ENCODE results near the gene SLC7A7.
"Not testable (repeated sequence)": the region's sequence is repeated elsewhere in the genome, so short reads cannot be mapped to it uniquely, and the experiment has no call there.

SLC7A7 gene

GRCh38 chr14:22814941-22815713 lies at the start of gene SLC7A7:
Gene SLC7A7, minus strand, starts transcription at chr14:22815435. Its CDS starts 2,037 bp downstream, at chr14:22813398.
- no peaks in the 10 kb centered on the region for H3K4me1 ChIP-seq (ENCODE audit: insufficient read depth, low read length)
- H2AFZ ChIP-seq (ENCODE audit: low read depth, low read length): no peak within 1 kb of the TSS
- no peaks in the 10 kb centered on the region for H3K9me3 ChIP-seq (ENCODE audit: low read length)
- H3K36me3 ChIP-seq (ENCODE audit: insufficient read depth, low read length): no peaks in the 10 kb centered on the region
- H3K4me3 ChIP-seq (ENCODE audit: low read length): no peak within 1 kb of the TSS
- H3K27me3 ChIP-seq (ENCODE audit: insufficient read depth, low read length): peaks cover 3% of the 10 kb centered on the region

GRCh38 chr14:22864979-22865378 lies 49.7 kb upstream of the SLC7A7 start:
- Histone ChIP-seq H3K36me3 (ENCODE audit: insufficient read depth, low read length) (no peaks in the 10 kb centered on the region), H3K4me1 (ENCODE audit: insufficient read depth, low read length) (no peaks in the 10 kb centered on the region), H2AFZ (ENCODE audit: low read depth, low read length) (no peak overlapping the region), H3K9me3 (ENCODE audit: low read length) (peaks cover 3% of the 10 kb centered on the region), H3K4me3 (ENCODE audit: low read length) (no peak overlapping the region), H3K27me3 (ENCODE audit: insufficient read depth, low read length) (no peaks in the 10 kb centered on the region)

GRCh38 chr14:22861651-22862050 lies 46.4 kb upstream of the SLC7A7 start:
- Histone ChIP-seq H3K27me3 (ENCODE audit: insufficient read depth, low read length) (no peaks in the 10 kb centered on the region), H3K4me1 (ENCODE audit: insufficient read depth, low read length) (no peaks in the 10 kb centered on the region), H2AFZ (ENCODE audit: low read depth, low read length) (no peak overlapping the region), H3K36me3 (ENCODE audit: insufficient read depth, low read length) (no peaks in the 10 kb centered on the region), H3K9me3 (ENCODE audit: low read length) (peaks cover 5% of the 10 kb centered on the region), H3K4me3 (ENCODE audit: low read length) (no peak overlapping the region)

GRCh38 chr14:22860377-22860776 lies 45.1 kb upstream of the SLC7A7 start:
- H3K27me3 ChIP-seq (ENCODE audit: insufficient read depth, low read length); H2AFZ ChIP-seq (ENCODE audit: low read depth, low read length); H3K4me3 ChIP-seq (ENCODE audit: low read length); H3K4me1 ChIP-seq (ENCODE audit: insufficient read depth, low read length); H3K9me3 ChIP-seq (ENCODE audit: low read length); H3K36me3 ChIP-seq (ENCODE audit: insufficient read depth, low read length): not testable (repeated sequence)

GRCh38 chr14:22856428-22856827 lies 41.2 kb upstream of the SLC7A7 start:
- H3K27me3 ChIP-seq (ENCODE audit: insufficient read depth, low read length): no peaks in the 10 kb centered on the region
- peaks cover 2% of the 10 kb centered on the region for H3K4me1 ChIP-seq (ENCODE audit: insufficient read depth, low read length)
- H3K4me3 ChIP-seq (ENCODE audit: low read length): no peak overlapping the region
- no peaks in the 10 kb centered on the region for H3K36me3 ChIP-seq (ENCODE audit: insufficient read depth, low read length)
- H3K9me3 ChIP-seq (ENCODE audit: low read length): peaks cover 1% of the 10 kb centered on the region
- H2AFZ ChIP-seq (ENCODE audit: low read depth, low read length): no peak overlapping the region

- Histone ChIP-seq H2AFZ (ENCODE audit: low read depth, low read length) (no peak overlapping the region), H3K9me3 (ENCODE audit: low read length) (peaks cover 1% of the 10 kb centered on the region), H3K27me3 (ENCODE audit: insufficient read depth, low read length) (no peaks in the 10 kb centered on the region), H3K4me1 (ENCODE audit: insufficient read depth, low read length) (peaks cover 2% of the 10 kb centered on the region), H3K4me3 (ENCODE audit: low read length) (no peak overlapping the region), H3K36me3 (ENCODE audit: insufficient read depth, low read length) (no peaks in the 10 kb centered on the region)
Measured at GRCh38 chr14:22854963-22855724, 39.9 kb upstream of the SLC7A7 start.

GRCh38 chr14:22854296-22854695 lies 39.1 kb upstream of the SLC7A7 start:
- not testable (repeated sequence) for H3K9me3 ChIP-seq (ENCODE audit: low read length); H3K36me3 ChIP-seq (ENCODE audit: insufficient read depth, low read length); H3K27me3 ChIP-seq (ENCODE audit: insufficient read depth, low read length); H2AFZ ChIP-seq (ENCODE audit: low read depth, low read length); H3K4me1 ChIP-seq (ENCODE audit: insufficient read depth, low read length); H3K4me3 ChIP-seq (ENCODE audit: low read length)

GRCh38 chr14:22852940-22853767 lies 37.9 kb upstream of the SLC7A7 start:
- H3K27me3 ChIP-seq (ENCODE audit: insufficient read depth, low read length): no peaks in the 10 kb centered on the region
- peak overlapping the region; percentile 23 for H2AFZ ChIP-seq (ENCODE audit: low read depth, low read length)
- H3K4me3 ChIP-seq (ENCODE audit: low read length): peak overlapping the region; percentile 3
- H3K9me3 ChIP-seq (ENCODE audit: low read length): peaks cover 1% of the 10 kb centered on the region
- H3K36me3 ChIP-seq (ENCODE audit: insufficient read depth, low read length): no peaks in the 10 kb centered on the region
- peaks cover 13% of the 10 kb centered on the region for H3K4me1 ChIP-seq (ENCODE audit: insufficient read depth, low read length)

GRCh38 chr14:22852599-22852939 lies 37.3 kb upstream of the SLC7A7 start:
- Histone ChIP-seq H3K36me3 (ENCODE audit: insufficient read depth, low read length) (no peaks in the 10 kb centered on the region), H3K4me1 (ENCODE audit: insufficient read depth, low read length) (peaks cover 18% of the 10 kb centered on the region), H3K4me3 (ENCODE audit: low read length) (no peak overlapping the region), H2AFZ (ENCODE audit: low read depth, low read length) (no peak overlapping the region), H3K9me3 (ENCODE audit: low read length) (peaks cover 1% of the 10 kb centered on the region), H3K27me3 (ENCODE audit: insufficient read depth, low read length) (no peaks in the 10 kb centered on the region)

- H3K4me3 ChIP-seq (ENCODE audit: low read length); H3K9me3 ChIP-seq (ENCODE audit: low read length); H3K27me3 ChIP-seq (ENCODE audit: insufficient read depth, low read length); H3K36me3 ChIP-seq (ENCODE audit: insufficient read depth, low read length); H2AFZ ChIP-seq (ENCODE audit: low read depth, low read length): not testable (repeated sequence)
- peaks cover 19% of the 10 kb centered on the region for H3K4me1 ChIP-seq (ENCODE audit: insufficient read depth, low read length)
Measured at GRCh38 chr14:22852178-22852577, 36.9 kb upstream of the SLC7A7 start.

- no peaks in the 10 kb centered on the region for H3K27me3 ChIP-seq (ENCODE audit: insufficient read depth, low read length)
- H3K9me3 ChIP-seq (ENCODE audit: low read length): no peaks in the 10 kb centered on the region
- H3K36me3 ChIP-seq (ENCODE audit: insufficient read depth, low read length): no peaks in the 10 kb centered on the region
- peaks cover 19% of the 10 kb centered on the region for H3K4me1 ChIP-seq (ENCODE audit: insufficient read depth, low read length)
- no peak overlapping the region for H3K4me3 ChIP-seq (ENCODE audit: low read length)
- no peak overlapping the region for H2AFZ ChIP-seq (ENCODE audit: low read depth, low read length)
Measured at GRCh38 chr14:22850944-22851764, 35.9 kb upstream of the SLC7A7 start.

- no peaks in the 10 kb centered on the region for H3K27me3 ChIP-seq (ENCODE audit: insufficient read depth, low read length)
- no peak overlapping the region for H3K4me3 ChIP-seq (ENCODE audit: low read length)
- H3K4me1 ChIP-seq (ENCODE audit: insufficient read depth, low read length): peaks cover 19% of the 10 kb centered on the region
- H3K36me3 ChIP-seq (ENCODE audit: insufficient read depth, low read length): no peaks in the 10 kb centered on the region
- no peaks in the 10 kb centered on the region for H3K9me3 ChIP-seq (ENCODE audit: low read length)
- H2AFZ ChIP-seq (ENCODE audit: low read depth, low read length): no peak overlapping the region
Measured at GRCh38 chr14:22849212-22849819, 34.1 kb upstream of the SLC7A7 start.
